Measurements from ENCODE around the gene ZNF423. TPM values are rescaled to one million over a fixed set of nuclear protein-coding genes. Genes with fewer than 3 reads are reported as not detected.
A peak's percentile ranks its signal among the peaks of the same experiment; 100 is the strongest.

The ZNF423 gene
- total and polyA plus RNA-seq, 2 of the 13 experiments (the other 11 are each of a cell fraction or from before 2014, with no cell fraction given), result 0.07 to 0.31 TPM

GRCh38 chr16:49884033-49885015 is 28.4 kb upstream of the ZNF423 start (continued):
- peak; percentile 45; the same call in 1 of the 2 replicates for TF ChIP-seq POGZ (CRISPR knock-in tag; IDR thresholded peaks at IDR 0.05)
- TF ChIP-seq ZNF569 (CRISPR knock-in tag; IDR thresholded peaks at IDR 0.05; ENCODE audit: borderline replicate concordance), result no peak
- TF ChIP-seq TEAD3 (CRISPR knock-in tag; optimal IDR thresholded peaks at IDR 0.05; ENCODE audit: borderline replicate concordance), result peak; percentile 38
- TF ChIP-seq RBM22 (optimal IDR thresholded peaks at IDR 0.05; ENCODE audit: low read length), result no peak
- TF ChIP-seq NCOA5 (CRISPR knock-in tag; IDR thresholded peaks at IDR 0.05), result no peak
- TF ChIP-seq MLXIP (CRISPR knock-in tag; IDR thresholded peaks at IDR 0.05; ENCODE audit: borderline replicate concordance), result no peak
- TF ChIP-seq ELF1 (CRISPR knock-in tag; IDR thresholded peaks at IDR 0.05), result no peak
- no peak for TF ChIP-seq RFX5 (IDR thresholded peaks at IDR 0.05; ENCODE audit: low read depth, low read length)
- TF ChIP-seq RORA (CRISPR knock-in tag; IDR thresholded peaks at IDR 0.05), result no peak
- TF ChIP-seq NKX3-1 (CRISPR knock-in tag; IDR thresholded peaks at IDR 0.05), result no peak
- no peak for TF ChIP-seq ZNF510 (CRISPR knock-in tag; IDR thresholded peaks at IDR 0.05; ENCODE audit: low read depth)
- no peak for TF ChIP-seq ZNF576 (CRISPR knock-in tag; IDR thresholded peaks at IDR 0.05)
- TF ChIP-seq ZNF432 (CRISPR knock-in tag; IDR thresholded peaks at IDR 0.05; ENCODE audit: borderline replicate concordance), result no peak
- no peak for TF ChIP-seq PHF8 (CRISPR knock-in tag; IDR thresholded peaks at IDR 0.05)
- TF ChIP-seq THAP7 (CRISPR knock-in tag; IDR thresholded peaks at IDR 0.05), result no peak
- no peak for TF ChIP-seq SCMH1 (CRISPR knock-in tag; IDR thresholded peaks at IDR 0.05; ENCODE audit: borderline replicate concordance)
- no peak for TF ChIP-seq ZNF101 (CRISPR knock-in tag; IDR thresholded peaks at IDR 0.05; ENCODE audit: borderline replicate concordance, low read depth)
- TF ChIP-seq LBX2 (CRISPR knock-in tag; IDR thresholded peaks at IDR 0.05; ENCODE audit: borderline replicate concordance), result no peak
- TF ChIP-seq NFRKB (IDR thresholded peaks at IDR 0.05), result no peak
- TF ChIP-seq BCLAF1 (IDR thresholded peaks at IDR 0.05), result no peak
- TF ChIP-seq ZNF614 (CRISPR knock-in tag; IDR thresholded peaks at IDR 0.05; ENCODE audit: borderline replicate concordance), result peak; percentile 63; the same call in 1 of the 2 replicates
- no peak for TF ChIP-seq SIX4 (CRISPR knock-in tag; IDR thresholded peaks at IDR 0.05)

All from HepG2 (cell line).